Loucy (cell line): ENCODE results near the gene FCGR3A.
"Not testable (repeated sequence)": the region's sequence is repeated elsewhere in the genome, so short reads cannot be mapped to it uniquely, and the experiment has no call there.

Source experiments
- EZH2phosphoT487 ChIP-seq: fragments of 200-600 bp; IDR thresholded peaks from 2 replicates; pipeline ENCODE4 v1.6.1; 2018; ENCODE audit warnings: antibody characterized with exemption, mild to moderate bottlenecking, moderate library complexity, borderline replicate concordance
- TF ChIP-seq, protein P1 (sequence below): fragments of 200-600 bp; sonication (generic); conservative IDR thresholded peaks from 2 replicates; pipeline ENCODE4 v1.5.1; 2014; ENCODE audit warnings: mild to moderate bottlenecking, antibody characterized with exemption, low read length

- TF ChIP-seq, protein P1, sequence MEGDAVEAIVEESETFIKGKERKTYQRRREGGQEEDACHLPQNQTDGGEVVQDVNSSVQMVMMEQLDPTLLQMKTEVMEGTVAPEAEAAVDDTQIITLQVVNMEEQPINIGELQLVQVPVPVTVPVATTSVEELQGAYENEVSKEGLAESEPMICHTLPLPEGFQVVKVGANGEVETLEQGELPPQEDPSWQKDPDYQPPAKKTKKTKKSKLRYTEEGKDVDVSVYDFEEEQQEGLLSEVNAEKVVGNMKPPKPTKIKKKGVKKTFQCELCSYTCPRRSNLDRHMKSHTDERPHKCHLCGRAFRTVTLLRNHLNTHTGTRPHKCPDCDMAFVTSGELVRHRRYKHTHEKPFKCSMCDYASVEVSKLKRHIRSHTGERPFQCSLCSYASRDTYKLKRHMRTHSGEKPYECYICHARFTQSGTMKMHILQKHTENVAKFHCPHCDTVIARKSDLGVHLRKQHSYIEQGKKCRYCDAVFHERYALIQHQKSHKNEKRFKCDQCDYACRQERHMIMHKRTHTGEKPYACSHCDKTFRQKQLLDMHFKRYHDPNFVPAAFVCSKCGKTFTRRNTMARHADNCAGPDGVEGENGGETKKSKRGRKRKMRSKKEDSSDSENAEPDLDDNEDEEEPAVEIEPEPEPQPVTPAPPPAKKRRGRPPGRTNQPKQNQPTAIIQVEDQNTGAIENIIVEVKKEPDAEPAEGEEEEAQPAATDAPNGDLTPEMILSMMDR = not testable (repeated sequence)
- not testable (repeated sequence) for TF ChIP-seq EZH2phosphoT487
These were observed 39.0 kb upstream of the FCGR3A start for GRCh38 chr1:161588596-161588995.
